SU-DHL-6 (cell line): ENCODE results near the gene NOL7.

Experiments used
- H2AFZ ChIP-seq: fragments of 200-600 bp; sonication (generic); 2 replicates; pipeline ENCODE4 v1.6.1; 2014; ENCODE audit warnings: low read depth, mild to moderate bottlenecking, moderate library complexity, mixed read lengths, antibody characterized with exemption, low read length; ENCODE audit not compliant: severe bottlenecking
- H3F3A ChIP-seq: fragments of 200-600 bp; shearing (Covaris generic); 2 replicates; pipeline ENCODE4 v1.6.0; 2016; ENCODE audit warnings: antibody characterized with exemption, mild to moderate bottlenecking; ENCODE audit not compliant: insufficient read depth
- H3K27ac ChIP-seq: fragments of 200-600 bp; sonication (generic); 2 replicates; pipeline ENCODE4 v1.5.1; 2016; ENCODE audit warnings: low read depth, mild to moderate bottlenecking, low read length, moderate library complexity, mixed read lengths
- H3K27me3 ChIP-seq: fragments of 200-600 bp; sonication (generic), shearing (Covaris generic); 2 replicates; pipeline ENCODE4 v1.6.0; 2014; ENCODE audit warnings: mild to moderate bottlenecking, low read length
- H3K36me3 ChIP-seq: fragments of 200-600 bp; sonication (generic); 2 replicates; pipeline ENCODE4 v1.6.1; 2014; ENCODE audit warnings: mild to moderate bottlenecking, low read length, mixed read lengths
- H3K4me2 ChIP-seq: fragments of 300-600, 200-600 bp; shearing (Covaris generic), sonication (generic); 2 replicates; pipeline ENCODE4 v1.6.0; 2014; ENCODE audit warnings: low read length, low read depth, mild to moderate bottlenecking; ENCODE audit not compliant: poor library complexity, severe bottlenecking
- H3K4me3 ChIP-seq: fragments of 200-600 bp; sonication (generic); 2 replicates; pipeline ENCODE4 v1.5.1; 2014; ENCODE audit warnings: antibody characterized with exemption, low read length, mild to moderate bottlenecking, mixed read lengths; ENCODE audit not compliant: insufficient read depth, poor library complexity, severe bottlenecking
- H3K79me2 ChIP-seq: fragments of 200-600 bp; sonication (generic); 2 replicates; pipeline ENCODE4 v1.6.1; 2014; ENCODE audit warnings: mild to moderate bottlenecking, low read length, moderate library complexity; ENCODE audit not compliant: insufficient read depth
- H3K9ac ChIP-seq: fragments of 200-600 bp; sonication (generic); 2 replicates; pipeline ENCODE4 v1.7.0; 2014; ENCODE audit warnings: mild to moderate bottlenecking, low read length
- H3K9me2 ChIP-seq: fragments of 200-600 bp; sonication (generic); replicated peaks from 2 replicates; pipeline ENCODE4 v1.6.1; 2014; ENCODE audit warnings: low read length; ENCODE audit not compliant: insufficient read depth
- H3K9me3 ChIP-seq: fragments of 200-600 bp; sonication (generic); 2 replicates; pipeline ENCODE4 v1.6.1; 2014; ENCODE audit warnings: low read length, mixed read lengths; ENCODE audit not compliant: insufficient read depth
- H4K20me1 ChIP-seq: fragments of 200-600 bp; sonication (generic); 2 replicates; pipeline ENCODE4 v1.6.1; 2014; ENCODE audit warnings: low read depth, mild to moderate bottlenecking, antibody characterized with exemption, low read length, moderate library complexity, mixed read lengths
- EZH2phosphoT487 ChIP-seq: fragments of 200-600 bp; sonication (generic), shearing (Covaris generic); conservative IDR thresholded peaks from 2 replicates; pipeline ENCODE4 v1.6.1; 2018; ENCODE audit warnings: mild to moderate bottlenecking, antibody characterized with exemption, low read length, moderate library complexity, mixed read lengths
- TF ChIP-seq, protein P1 (sequence below): fragments of 200-600 bp; sonication (generic); IDR thresholded peaks from one replicate; pipeline ENCODE4 v1.5.1; 2017; ENCODE audit warnings: antibody characterized with exemption, mild to moderate bottlenecking, low read length, moderate library complexity; ENCODE audit not compliant: insufficient read depth, poor library complexity, severe bottlenecking

Gene NOL7

DNA sequence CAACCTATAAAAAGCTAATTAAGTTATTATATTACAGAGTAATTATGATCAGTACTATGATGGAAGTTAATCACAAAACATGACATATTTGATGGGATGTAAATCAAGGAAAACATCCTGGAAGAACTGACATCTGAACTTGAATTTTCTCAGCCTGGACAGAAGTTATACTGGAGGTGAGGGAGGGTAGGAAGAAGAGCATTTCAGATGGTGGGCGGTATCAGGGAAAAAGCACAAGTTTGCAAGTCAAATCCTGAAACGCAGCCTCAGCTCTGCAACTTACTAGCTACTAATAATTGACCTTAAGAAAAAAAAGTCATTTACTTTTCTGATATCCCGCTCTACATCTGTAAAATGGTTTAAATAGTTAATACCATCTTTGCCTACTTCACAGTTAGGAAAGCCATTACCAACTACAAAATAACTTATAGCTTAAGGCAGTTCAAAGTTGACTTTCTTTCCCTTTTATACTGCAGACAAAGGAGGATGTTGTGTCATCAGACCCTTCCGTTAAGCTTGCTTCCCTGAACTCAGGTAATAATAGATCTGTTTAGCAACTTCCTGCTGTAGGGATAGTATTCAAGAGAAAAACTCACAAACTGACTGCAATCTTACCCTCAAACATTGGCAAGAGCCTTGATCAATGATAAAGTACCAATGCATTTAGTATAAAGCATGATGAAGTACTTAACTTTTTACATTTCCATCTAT, 21.0 kb downstream of the NOL7 start:
- no peak for TF ChIP-seq EZH2phosphoT487
- TF ChIP-seq, protein P1, sequence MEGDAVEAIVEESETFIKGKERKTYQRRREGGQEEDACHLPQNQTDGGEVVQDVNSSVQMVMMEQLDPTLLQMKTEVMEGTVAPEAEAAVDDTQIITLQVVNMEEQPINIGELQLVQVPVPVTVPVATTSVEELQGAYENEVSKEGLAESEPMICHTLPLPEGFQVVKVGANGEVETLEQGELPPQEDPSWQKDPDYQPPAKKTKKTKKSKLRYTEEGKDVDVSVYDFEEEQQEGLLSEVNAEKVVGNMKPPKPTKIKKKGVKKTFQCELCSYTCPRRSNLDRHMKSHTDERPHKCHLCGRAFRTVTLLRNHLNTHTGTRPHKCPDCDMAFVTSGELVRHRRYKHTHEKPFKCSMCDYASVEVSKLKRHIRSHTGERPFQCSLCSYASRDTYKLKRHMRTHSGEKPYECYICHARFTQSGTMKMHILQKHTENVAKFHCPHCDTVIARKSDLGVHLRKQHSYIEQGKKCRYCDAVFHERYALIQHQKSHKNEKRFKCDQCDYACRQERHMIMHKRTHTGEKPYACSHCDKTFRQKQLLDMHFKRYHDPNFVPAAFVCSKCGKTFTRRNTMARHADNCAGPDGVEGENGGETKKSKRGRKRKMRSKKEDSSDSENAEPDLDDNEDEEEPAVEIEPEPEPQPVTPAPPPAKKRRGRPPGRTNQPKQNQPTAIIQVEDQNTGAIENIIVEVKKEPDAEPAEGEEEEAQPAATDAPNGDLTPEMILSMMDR = no peak
- Histone ChIP-seq H3K79me2 (no peaks in the 10 kb centered on the region), H3K9me3 (no peaks in the 10 kb centered on the region), H3K9me2 (no peaks in the 10 kb centered on the region), H3K27ac (no peak overlapping the region), H3K9ac (no peak overlapping the region), H3K27me3 (no peaks in the 10 kb centered on the region), H3K36me3 (peaks cover 69% of the 10 kb centered on the region; the same call in 1 of the 2 replicates), H4K20me1 (no peaks in the 10 kb centered on the region), H3K4me3 (no peak overlapping the region), H3F3A (no peaks in the 10 kb centered on the region), H3K4me2 (no peak overlapping the region), H2AFZ (no peak overlapping the region)

DNA sequence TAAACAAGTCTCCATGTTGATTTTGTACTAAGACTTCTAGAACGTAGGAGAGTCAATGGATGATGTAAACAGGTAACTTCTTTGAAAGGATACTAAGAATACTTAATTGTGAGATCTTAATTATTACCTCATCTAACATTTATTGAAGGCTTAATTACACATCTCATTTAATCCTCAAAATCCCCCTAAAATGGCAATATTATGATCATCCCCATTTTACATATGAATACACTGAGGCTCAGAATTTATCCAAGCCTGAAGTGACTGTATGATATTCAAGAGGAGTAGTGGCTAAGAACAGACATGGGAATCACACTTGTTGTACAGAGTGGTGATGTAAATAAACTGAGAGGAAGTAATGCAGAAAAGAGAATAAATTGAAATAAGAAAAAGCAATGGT, 22.9 kb downstream of the NOL7 start:
- Histone ChIP-seq H3K4me2 (no peak overlapping the region), H3K9me2 (no peaks in the 10 kb centered on the region), H3K9ac (no peak overlapping the region), H3K4me3 (no peak overlapping the region), H4K20me1 (no peaks in the 10 kb centered on the region), H2AFZ (no peak overlapping the region), H3F3A (no peaks in the 10 kb centered on the region; the same call in 1 of the 2 replicates), H3K79me2 (no peaks in the 10 kb centered on the region), H3K9me3 (no peaks in the 10 kb centered on the region), H3K27me3 (no peaks in the 10 kb centered on the region), H3K36me3 (peaks cover 69% of the 10 kb centered on the region; the same call in 1 of the 2 replicates), H3K27ac (no peak overlapping the region)
- TF ChIP-seq, protein P1 = no peak
- TF ChIP-seq EZH2phosphoT487 = no peak

DNA sequence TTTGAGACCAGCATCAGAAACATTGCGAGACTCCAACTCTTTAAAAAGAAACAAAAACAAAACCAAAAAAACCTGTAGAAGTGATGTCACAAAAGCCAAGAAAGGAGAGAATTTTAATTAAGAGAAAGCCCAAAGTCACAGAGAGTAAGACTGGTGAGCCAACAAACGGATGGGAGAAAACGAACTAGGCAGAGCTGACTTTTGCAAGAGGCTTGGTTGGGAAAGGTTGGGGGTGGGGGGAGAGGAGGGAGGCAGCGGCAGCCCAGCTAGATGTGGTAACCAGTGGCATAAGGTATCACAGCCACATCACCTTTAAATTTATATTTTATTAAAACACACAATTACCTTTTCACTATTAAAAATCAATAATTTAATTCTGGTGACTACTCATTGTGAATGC, 23.5 kb downstream of the NOL7 start:
- peaks cover 68% of the 10 kb centered on the region; the same call in 1 of the 2 replicates for H3K36me3 ChIP-seq
- no peaks in the 10 kb centered on the region for H3K27me3 ChIP-seq
- no peak overlapping the region for H3K9ac ChIP-seq
- H3F3A ChIP-seq = no peaks in the 10 kb centered on the region; the same call in 1 of the 2 replicates
- H3K79me2 ChIP-seq = no peaks in the 10 kb centered on the region
- no peaks in the 10 kb centered on the region for H3K9me2 ChIP-seq
- TF ChIP-seq EZH2phosphoT487 = no peak
- TF ChIP-seq, protein P1 = no peak
- H3K4me3 ChIP-seq = no peak overlapping the region
- H4K20me1 ChIP-seq = no peaks in the 10 kb centered on the region
- H3K9me3 ChIP-seq = no peaks in the 10 kb centered on the region
- H2AFZ ChIP-seq = no peak overlapping the region
- H3K27ac ChIP-seq = no peak overlapping the region
- no peak overlapping the region for H3K4me2 ChIP-seq
